Stimulated activated CD4-positive, alpha-beta T cell treated with anti-CD3 and anti-CD28 coated beads, Interleukin-2, amount 100 ng/mL, for 4 hours (primary cell): Measurements from ENCODE around the gene SLC36A2.
"Not testable (repeated sequence)": the region's sequence is repeated elsewhere in the genome, so short reads cannot be mapped to it uniquely, and the experiment has no call there.

ENCODE experiments used
- DNase-seq: peaks from one replicate; pipeline ENCODE4 v3.0.0-alpha.2; 2020; ENCODE audit warnings: low read depth

The SLC36A2 gene

GRCh38 chr5:151347369-151347768 is at the start of gene SLC36A2:
SLC36A2 (minus strand) TSS chr5:151347559; CDS start chr5:151347460, 99 bp downstream.
- no peak for DNase-seq

GRCh38 chr5:151388960-151389359 is 41.6 kb upstream of the SLC36A2 start:
- no peak for DNase-seq

GRCh38 chr5:151384106-151384505 is 36.7 kb upstream of the SLC36A2 start:
- no peak for DNase-seq

- DNase-seq: no peak
Measured at GRCh38 chr5:151383011-151383410, 35.7 kb upstream of the SLC36A2 start.

- DNase-seq: no peak
Measured at GRCh38 chr5:151382576-151382975, 35.2 kb upstream of the SLC36A2 start.

GRCh38 chr5:151381899-151382298 is 34.5 kb upstream of the SLC36A2 start:
- DNase-seq: no peak

GRCh38 chr5:151378616-151379015 is 31.3 kb upstream of the SLC36A2 start:
- DNase-seq: no peak

GRCh38 chr5:151374539-151374938 is 27.2 kb upstream of the SLC36A2 start:
- no peak for DNase-seq

GRCh38 chr5:151367038-151367437 is 19.7 kb upstream of the SLC36A2 start:
- not testable (repeated sequence) for DNase-seq

GRCh38 chr5:151363673-151364072 is 16.3 kb upstream of the SLC36A2 start:
- DNase-seq: no peak

- DNase-seq: no peak
Measured at GRCh38 chr5:151362970-151363369, 15.6 kb upstream of the SLC36A2 start.

GRCh38 chr5:151359391-151359790 is 12.0 kb upstream of the SLC36A2 start:
- DNase-seq: no peak

GRCh38 chr5:151357792-151358191 is 10.4 kb upstream of the SLC36A2 start:
- no peak for DNase-seq

- DNase-seq: no peak
Measured at GRCh38 chr5:151357097-151357496, 9.7 kb upstream of the SLC36A2 start.

- DNase-seq: no peak
Measured at GRCh38 chr5:151351671-151352070, 4.3 kb upstream of the SLC36A2 start.

GRCh38 chr5:151348789-151349188 is 1.4 kb upstream of the SLC36A2 start:
- no peak for DNase-seq

GRCh38 chr5:151345808-151346478 is 1.4 kb downstream of the SLC36A2 start:
- DNase-seq: no peak

- no peak for DNase-seq
Measured at GRCh38 chr5:151345187-151345807, 2.1 kb downstream of the SLC36A2 start.

GRCh38 chr5:151344088-151344487 is 3.3 kb downstream of the SLC36A2 start:
- no peak for DNase-seq

GRCh38 chr5:151340004-151340403 is 7.4 kb downstream of the SLC36A2 start:
- no peak for DNase-seq

GRCh38 chr5:151338734-151339133 is 8.6 kb downstream of the SLC36A2 start:
- DNase-seq: no peak

GRCh38 chr5:151332857-151333256 is 14.5 kb downstream of the SLC36A2 start:
- no peak for DNase-seq

GRCh38 chr5:151328734-151329133 is 18.6 kb downstream of the SLC36A2 start:
- DNase-seq: no peak

- DNase-seq: no peak
Measured at GRCh38 chr5:151327585-151327984, 19.8 kb downstream of the SLC36A2 start.
